Thyroid gland (tissue), 4 donors: ENCODE measurements around the gene CSNK2A2.

Source experiments
- CTCF ChIP-seq, 6 experiments: fragments of 200-600 bp in 3 of 6; fragments of 450-650 bp in 3 of 6; sonication (generic) in 3 of 6; IDR thresholded peaks; one replicate each; pipeline ENCODE4 v1.5.1; 2016 to 2019; ENCODE audit warnings: antibody characterized with exemption in 6 of 6, mild to moderate bottlenecking in 2 of 6, inconsistent platforms in 1 of 6, moderate library complexity in 1 of 6
- POLR2A ChIP-seq, 2 donors: fragments of 450-650 bp; IDR thresholded peaks; one replicate each; pipeline ENCODE4 v1.6.1; 2017; ENCODE audit warnings: antibody characterized with exemption in 2 of 2, mild to moderate bottlenecking in 2 of 2, moderate library complexity in 1 of 2

GRCh38 chr16:58155839-58156238 is 42.1 kb downstream of the CSNK2A2 start:
- TF ChIP-seq CTCF (IDR thresholded peaks at IDR 0.05) = no peak
- TF ChIP-seq POLR2A (IDR thresholded peaks at IDR 0.05) = no peak
